ENCODE results near the gene KLHL9.

Gene KLHL9

GRCh38 chr9:21317956-21318923, 17.0 kb downstream of the KLHL9 start:
- DNase-seq = peak in 4 of 5 donors; percentile 2 to 35 (median 18)

- no peak for DNase-seq
Observed at GRCh38 chr9:21316860-21317259, 18.3 kb downstream of the KLHL9 start.

- no peak for DNase-seq
Observed at GRCh38 chr9:21316032-21316842, 19.0 kb downstream of the KLHL9 start.

DNA sequence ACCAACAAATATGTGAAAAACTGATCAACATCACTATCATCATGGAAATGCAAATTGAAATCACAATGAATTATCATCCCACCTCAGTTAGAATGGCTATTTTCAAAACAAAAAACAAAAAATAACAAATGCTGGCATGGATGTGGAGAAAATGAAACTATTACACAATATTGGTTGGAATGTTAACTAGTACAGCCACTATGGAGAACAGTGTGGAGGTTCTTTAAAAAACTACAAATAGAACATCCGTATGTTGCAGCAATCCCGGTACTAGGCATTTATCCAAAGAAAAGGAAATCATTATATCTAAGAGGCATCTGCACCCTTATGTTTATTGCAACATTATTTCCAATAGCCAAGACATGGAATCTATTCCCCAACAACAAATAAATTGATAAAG, 21.1 kb downstream of the KLHL9 start:
- DNase-seq = no peak

DNA sequence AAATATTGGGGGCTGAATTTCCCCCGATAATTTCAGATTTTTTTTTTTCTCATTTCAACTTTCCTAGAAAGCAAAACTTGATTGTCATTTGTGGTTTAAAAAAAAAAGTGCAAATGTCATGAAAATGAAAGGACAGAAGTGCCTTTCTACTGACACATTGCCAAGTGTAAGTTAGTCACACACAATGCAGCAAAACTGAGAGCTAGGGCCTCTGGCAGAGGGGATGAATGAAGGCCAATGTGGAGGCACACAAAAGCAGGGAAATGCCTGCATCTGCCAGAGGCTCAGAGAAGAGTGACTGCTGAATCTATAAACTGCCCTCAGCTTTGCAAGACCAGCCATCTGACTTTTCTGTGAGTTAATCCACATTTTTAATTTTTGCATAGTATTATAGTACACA, 23.3 kb downstream of the KLHL9 start:
- DNase-seq = no peak

GRCh38 chr9:21305213-21305612, 30.0 kb downstream of the KLHL9 start, which contains the start of gene IFNA5:
Gene IFNA5 (minus strand): TSS chr9:21305313. CDS start chr9:21305256, 57 bp downstream.
- no peak for DNase-seq

- no peak for DNase-seq
Observed at GRCh38 chr9:21295992-21296391, 39.2 kb downstream of the KLHL9 start.

DNA sequence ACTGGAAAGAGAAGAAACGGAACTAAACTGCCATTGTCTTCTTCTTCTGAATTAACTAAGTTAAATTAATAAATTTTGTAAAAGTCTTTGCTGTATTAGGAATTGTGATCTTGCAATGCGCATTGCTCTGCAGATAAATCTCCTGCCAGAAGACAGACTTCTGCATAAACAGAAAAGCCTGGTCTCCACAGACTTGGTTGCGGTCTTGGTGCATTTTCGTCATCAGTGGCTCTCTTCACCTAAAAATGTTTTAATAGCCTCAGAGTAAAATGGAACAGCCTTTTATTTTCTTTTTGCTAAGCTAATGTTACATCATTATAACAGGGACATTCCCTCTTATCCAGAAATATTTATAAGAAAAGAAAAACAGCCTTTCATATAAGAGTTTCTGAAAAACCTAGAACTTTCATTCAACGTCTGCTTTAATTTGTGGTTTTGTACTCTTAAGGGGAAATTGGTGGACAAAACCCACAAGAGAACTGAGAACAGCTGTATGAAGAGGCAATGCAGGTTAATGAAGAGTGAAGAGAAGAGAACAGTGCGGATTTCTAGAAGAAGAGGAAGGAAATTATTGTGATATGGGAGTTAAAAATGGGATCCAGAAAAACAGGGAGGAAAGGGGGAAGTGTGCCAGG, 40.2 kb downstream of the KLHL9 start:
- no peak for DNase-seq

- DNase-seq = no peak
Observed at GRCh38 chr9:21294364-21294774, 40.8 kb downstream of the KLHL9 start.

DNA sequence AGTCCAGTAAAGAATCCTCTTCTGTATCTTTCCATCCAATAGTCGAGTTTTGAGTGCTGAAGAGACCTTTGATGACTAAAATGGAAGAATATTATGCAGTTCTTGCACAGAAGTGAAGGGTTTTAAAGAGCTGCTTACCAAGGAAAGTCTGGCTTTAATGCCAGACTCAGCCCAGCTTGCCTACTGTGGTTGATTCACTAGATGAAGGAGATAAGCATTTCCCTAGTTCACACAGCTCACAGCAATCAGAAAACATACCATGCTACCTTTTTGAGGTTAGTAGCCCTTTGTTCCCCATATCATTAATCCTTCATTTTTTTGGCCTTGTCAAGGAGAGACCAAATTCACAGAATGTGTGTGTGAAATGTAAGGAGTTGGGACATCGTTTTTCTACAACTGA, 45.4 kb downstream of the KLHL9 start:
- DNase-seq = no peak

GRCh38 chr9:21287280-21287679, 47.9 kb downstream of the KLHL9 start:
- no peak for DNase-seq

- no peak for DNase-seq
Observed at GRCh38 chr9:21286659-21287058, 48.5 kb downstream of the KLHL9 start.

DNA sequence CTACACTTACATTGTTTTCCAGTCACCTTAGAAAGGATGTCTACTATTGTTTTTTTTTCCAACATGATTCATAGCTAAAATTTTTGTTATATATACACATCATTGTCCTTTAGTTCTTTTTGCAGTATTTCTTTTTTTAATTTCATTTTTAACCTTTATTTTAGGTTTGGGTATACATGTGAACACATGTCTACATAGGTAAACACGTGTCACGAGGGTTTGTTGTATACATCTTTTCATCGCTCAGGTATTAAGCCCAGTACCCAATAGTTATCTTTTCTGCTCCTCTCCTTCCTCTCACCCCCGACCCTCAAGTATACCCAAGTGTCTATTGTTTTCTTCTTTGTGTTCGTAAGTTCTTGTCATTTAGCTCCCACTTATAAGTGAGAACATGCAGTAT, 49.1 kb downstream of the KLHL9 start:
- no peak for DNase-seq

GRCh38 chr9:21281275-21281674, 53.9 kb downstream of the KLHL9 start:
- DNase-seq = no peak
